ENCODE measurements around the gene CFB. TPM values are rescaled to one million over a fixed set of nuclear protein-coding genes. Genes with fewer than 3 reads are reported as not detected.

Gene CFB
- 0.81 and 2.2 TPM in 2 replicates for total RNA-seq

DNA sequence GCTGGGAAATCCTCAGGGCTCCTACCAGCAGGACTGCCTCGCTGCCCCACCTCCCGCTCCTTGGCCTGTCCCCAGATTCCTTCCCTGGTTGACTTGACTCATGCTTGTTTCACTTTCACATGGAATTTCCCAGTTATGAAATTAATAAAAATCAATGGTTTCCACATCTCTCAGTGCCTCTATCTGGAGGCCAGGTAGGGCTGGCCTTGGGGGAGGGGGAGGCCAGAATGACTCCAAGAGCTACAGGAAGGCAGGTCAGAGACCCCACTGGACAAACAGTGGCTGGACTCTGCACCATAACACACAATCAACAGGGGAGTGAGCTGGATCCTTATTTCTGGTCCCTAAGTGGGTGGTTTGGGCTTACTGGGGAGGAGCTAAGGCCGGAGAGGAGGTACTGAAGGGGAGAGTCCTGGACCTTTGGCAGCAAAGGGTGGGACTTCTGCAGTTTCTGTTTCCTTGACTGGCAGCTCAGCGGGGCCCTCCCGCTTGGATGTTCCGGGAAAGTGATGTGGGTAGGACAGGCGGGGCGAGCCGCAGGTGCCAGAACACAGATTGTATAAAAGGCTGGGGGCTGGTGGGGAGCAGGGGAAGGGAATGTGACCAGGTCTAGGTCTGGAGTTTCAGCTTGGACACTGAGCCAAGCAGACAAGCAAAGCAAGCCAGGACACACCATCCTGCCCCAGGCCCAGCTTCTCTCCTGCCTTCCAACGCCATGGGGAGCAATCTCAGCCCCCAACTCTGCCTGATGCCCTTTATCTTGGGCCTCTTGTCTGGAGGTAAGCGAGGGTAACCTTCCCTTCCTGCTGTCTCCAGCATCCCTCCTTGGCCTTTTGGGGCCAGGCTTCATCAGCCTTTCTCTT lies at the start of gene CFB:
Gene CFB, plus strand, starts transcription at position 589 of the 863 bp plus-strand sequence. Its CDS starts 127 bp downstream, at position 716.
- peak within 1 kb of the TSS; percentile 52 for H3K4me3 ChIP-seq (ENCODE audit: low read depth, low read length)
- TF ChIP-seq, protein P1, sequence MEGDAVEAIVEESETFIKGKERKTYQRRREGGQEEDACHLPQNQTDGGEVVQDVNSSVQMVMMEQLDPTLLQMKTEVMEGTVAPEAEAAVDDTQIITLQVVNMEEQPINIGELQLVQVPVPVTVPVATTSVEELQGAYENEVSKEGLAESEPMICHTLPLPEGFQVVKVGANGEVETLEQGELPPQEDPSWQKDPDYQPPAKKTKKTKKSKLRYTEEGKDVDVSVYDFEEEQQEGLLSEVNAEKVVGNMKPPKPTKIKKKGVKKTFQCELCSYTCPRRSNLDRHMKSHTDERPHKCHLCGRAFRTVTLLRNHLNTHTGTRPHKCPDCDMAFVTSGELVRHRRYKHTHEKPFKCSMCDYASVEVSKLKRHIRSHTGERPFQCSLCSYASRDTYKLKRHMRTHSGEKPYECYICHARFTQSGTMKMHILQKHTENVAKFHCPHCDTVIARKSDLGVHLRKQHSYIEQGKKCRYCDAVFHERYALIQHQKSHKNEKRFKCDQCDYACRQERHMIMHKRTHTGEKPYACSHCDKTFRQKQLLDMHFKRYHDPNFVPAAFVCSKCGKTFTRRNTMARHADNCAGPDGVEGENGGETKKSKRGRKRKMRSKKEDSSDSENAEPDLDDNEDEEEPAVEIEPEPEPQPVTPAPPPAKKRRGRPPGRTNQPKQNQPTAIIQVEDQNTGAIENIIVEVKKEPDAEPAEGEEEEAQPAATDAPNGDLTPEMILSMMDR (conservative IDR thresholded peaks at IDR 0.05; ENCODE audit: low read depth, low read length), result no peak
- DNase-seq (ENCODE audit: low read depth), result peak; percentile 56

DNA sequence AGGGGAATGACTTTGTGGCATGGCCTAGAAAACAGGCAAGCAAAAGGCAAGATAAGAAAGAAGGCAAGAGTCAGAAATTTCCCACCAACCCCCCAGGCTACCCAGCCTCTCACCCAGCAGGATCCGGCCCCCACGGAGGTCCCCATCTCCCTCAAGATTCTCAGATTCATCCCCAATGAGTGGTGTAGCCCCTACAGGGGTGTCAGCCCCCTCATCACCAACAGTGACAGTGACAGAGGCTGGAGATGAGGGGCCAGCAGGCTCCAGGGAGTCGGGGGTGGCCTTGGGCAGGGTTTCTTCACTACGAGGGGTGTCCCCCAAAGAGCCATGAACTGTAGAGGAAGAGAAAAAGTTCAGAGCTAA lies 49.4 kb upstream of the CFB start:
- no peak for DNase-seq (ENCODE audit: low read depth)
- peak overlapping the region; percentile 88 for H3K4me3 ChIP-seq (ENCODE audit: low read depth, low read length)
- TF ChIP-seq, protein P1 (conservative IDR thresholded peaks at IDR 0.05; ENCODE audit: low read depth, low read length), result no peak

DNA sequence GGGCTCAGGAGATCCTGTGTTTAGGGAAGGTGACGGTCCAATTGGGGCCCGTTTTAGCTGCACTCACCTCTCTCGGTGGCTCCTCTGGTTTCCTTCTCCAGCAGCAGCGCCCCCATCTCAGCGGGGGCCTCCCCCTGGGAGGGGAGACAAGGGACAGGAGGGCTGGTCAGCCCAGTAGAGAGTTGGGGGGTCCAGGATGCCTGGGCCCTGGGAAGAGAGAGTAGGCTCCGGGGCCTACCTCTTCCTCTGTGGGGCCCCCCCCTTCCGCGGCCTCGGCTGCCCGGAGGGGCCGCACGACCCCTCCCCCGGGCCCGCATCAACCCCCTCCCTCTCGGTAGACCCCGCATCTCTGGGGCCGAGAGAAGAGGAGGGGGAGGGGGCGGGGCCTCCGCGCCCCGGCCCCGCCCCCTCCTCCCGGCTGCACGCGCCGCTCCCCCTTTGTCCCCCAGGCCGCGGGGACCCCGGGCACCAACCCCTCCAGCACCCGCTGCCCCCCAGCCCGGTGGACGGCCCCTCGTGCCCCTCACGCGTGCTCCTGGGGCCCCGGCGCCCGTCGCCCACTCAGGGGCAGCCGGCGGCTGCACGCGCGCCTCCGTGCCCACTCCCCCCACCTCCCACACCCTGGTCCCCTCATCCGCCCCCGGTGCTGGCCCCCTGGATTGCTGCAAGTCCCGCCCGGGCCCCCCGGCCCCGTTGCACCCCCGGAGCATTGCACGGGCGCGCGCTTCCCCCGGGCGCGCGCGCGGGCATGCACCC lies 48.9 kb upstream of the CFB start:
- H3K4me3 ChIP-seq (ENCODE audit: low read depth, low read length), result peak overlapping the region; percentile 88
- TF ChIP-seq, protein P1 (conservative IDR thresholded peaks at IDR 0.05; ENCODE audit: low read depth, low read length), result no peak
- DNase-seq (ENCODE audit: low read depth), result no peak

DNA sequence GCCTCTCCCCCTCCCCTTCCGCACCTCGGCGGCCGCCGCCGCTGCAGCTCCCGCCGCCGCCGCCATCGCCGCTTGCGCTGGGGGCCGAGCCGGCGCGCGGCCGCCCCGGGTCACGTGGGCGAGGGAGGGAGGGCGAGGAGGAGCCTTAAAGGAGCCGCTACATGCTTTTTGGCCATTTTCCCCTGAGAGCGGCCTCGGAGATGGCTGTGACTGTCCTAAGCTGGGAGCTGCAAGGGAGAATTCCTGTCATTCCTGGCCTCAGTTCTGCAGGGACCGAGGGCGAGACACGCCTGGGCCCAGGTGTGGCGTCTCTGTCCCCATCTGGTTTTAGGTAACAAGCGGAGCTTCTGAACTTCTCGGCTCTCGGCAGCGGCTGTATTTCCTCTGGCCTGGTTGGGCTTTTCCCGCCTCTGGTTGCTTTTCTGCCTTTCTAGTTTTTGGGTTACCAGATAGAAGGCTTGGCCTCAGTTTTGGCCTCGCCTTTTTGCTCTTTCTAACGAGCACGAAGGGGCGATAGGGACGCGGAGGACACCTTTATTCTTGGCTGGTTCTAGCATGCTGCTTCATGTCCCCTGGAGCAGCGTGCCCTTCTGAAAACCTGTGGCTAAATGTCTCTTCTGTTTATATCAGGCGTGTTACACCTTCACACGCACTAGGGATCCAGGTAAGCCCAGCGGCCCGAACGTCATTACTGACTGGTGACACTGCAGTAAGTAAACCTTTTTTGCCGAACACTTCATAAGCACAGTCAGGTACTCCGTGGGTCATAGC lies 48.1 kb upstream of the CFB start, which contains the start of gene EHMT2:
Gene EHMT2, minus strand, starts transcription at position 87 of the 771 bp plus-strand sequence. Its CDS starts 21 bp downstream, at position 66.
- peak within 1 kb of the TSS; percentile 88 for H3K4me3 ChIP-seq (ENCODE audit: low read depth, low read length)
- TF ChIP-seq, protein P1 (conservative IDR thresholded peaks at IDR 0.05; ENCODE audit: low read depth, low read length), result no peak
- no peak for DNase-seq (ENCODE audit: low read depth)

DNA sequence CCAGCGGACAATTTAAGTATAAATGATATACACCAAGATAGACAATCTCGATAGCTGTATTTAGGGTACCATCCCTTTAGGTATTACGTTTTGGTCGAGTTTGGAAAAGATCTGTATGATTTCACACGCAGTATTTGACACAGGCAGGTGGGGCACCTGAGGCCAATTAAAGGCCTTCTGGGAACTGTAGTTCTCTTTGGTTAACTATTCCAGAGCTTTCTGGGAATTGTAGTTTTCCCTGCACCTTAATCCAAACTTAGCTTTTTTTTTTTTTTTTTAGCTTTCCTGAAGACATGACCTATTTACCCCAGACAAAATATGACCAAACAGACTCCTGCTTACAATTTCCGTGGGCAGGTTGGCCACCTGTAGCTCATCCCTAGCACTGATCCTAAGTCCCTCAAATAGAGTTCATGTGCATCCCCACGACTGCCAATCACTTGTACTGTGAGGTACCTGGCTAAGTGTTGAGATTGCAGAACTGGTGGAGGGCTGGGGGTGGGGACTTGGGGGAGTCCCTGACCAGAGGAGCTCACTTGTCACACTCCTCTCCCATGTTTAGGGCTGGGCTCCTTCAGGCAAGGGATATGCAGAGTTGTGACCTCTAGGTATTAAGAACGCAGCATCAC lies 47.4 kb upstream of the CFB start:
- peak overlapping the region; percentile 88 for H3K4me3 ChIP-seq (ENCODE audit: low read depth, low read length)
- TF ChIP-seq, protein P1 (conservative IDR thresholded peaks at IDR 0.05; ENCODE audit: low read depth, low read length), result peak; percentile 6
- DNase-seq (ENCODE audit: low read depth), result no peak

DNA sequence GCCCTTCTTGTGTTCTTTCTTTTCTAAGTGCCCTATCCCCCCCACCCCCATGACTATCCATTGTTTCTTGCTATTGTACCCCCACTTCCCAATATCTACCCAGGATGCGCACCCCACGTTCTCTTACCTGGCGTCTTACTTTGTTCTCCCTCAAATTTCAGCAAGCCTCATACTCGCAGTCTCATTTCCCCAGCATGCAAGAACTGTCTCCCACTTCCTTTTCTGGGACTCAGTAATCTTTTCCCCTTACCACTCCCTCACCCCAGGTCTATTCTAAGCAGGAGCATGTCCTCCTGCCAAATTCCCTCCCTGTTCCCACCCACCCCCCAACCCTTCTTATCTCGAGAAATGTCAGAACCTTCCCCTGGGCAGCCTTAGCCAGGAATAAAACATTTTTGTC lies 46.7 kb upstream of the CFB start:
- no peak for DNase-seq (ENCODE audit: low read depth)
- TF ChIP-seq, protein P1 (conservative IDR thresholded peaks at IDR 0.05; ENCODE audit: low read depth, low read length), result no peak
- no peak overlapping the region for H3K4me3 ChIP-seq (ENCODE audit: low read depth, low read length)
